H54 (cell line): ENCODE data around the gene FLT3LG.
A peak's percentile ranks its signal among the peaks of the same experiment; 100 is the strongest.
"Not testable (repeated sequence)": the region's sequence is repeated elsewhere in the genome, so short reads cannot be mapped to it uniquely, and the experiment has no call there.

Experiments used
- DNase-seq: peaks from one replicate; pipeline ENCODE4 v3.0.0; 2011; ENCODE audit warnings: low spot score, mixed read lengths; ENCODE audit not compliant: insufficient read length
- FAIRE-seq: peaks from 3 replicates; lab custom pipeline; 2011; peaks lifted over from hg19 to GRCh38; lab: Jason Lieb, UNC
- POLR2A ChIP-seq: IDR thresholded peaks from 2 replicates; pipeline ENCODE4 v1.6.1; 2011; ENCODE audit warnings: low read depth, mild to moderate bottlenecking, low read length

The FLT3LG gene

DNA sequence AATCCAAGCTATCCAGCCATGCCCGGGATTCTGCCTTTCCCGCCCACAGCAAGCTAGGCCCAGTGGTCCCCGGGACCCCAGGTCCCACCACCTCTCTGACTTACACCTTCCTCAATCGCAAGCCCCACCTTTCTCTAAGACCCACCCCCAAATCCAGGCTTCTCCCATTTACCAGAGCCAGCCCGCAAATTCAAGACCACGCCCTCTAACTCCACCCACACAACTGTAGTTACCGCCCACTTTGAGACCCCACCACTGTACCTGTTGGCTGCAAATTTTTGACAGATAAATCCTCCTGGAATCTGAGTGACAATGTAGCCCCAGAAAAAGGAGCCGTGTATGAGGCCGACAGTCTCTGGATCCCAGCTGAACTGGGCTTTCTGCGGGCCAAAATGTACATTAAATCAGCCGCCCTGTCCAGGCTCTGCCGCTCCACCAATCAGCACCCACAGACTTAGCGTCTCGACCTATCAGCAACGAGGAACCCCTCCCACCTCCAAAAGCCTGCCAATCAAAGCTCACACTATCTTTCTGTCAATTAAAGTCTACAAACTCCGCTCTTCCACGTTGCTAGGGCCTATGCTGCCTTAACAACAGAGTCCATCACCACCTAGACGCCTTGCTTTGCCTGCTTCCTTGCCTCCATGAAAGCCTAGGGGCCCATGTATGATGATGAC lies 39.0 kb upstream of the FLT3LG start:
- no peak for FAIRE-seq

DNA sequence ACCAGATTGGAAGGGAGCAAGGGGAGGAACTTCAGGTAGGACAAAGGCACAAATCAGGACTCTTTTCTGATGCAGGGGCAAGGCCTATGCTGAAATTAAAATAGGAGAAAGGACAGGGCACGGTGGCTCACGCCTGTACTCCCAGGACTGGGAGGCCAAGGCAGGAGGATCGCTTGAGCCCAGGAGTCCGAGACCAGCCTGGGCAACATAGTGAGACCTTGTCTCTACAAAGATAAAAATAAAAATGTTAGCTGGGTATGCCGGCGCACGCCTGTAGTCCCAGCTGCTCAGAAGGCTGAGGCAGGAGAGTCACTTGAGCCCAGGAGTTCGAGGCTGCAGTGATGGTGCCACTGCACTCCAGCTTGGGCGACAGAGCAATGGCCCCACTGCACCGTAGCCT lies 38.3 kb upstream of the FLT3LG start:
- TF ChIP-seq POLR2A, result no peak
- DNase-seq, result no peak
- no peak for FAIRE-seq

More for the DNA sequence above, 39.0 kb upstream of the FLT3LG start:
- DNase-seq, result no peak
- no peak for TF ChIP-seq POLR2A

DNA sequence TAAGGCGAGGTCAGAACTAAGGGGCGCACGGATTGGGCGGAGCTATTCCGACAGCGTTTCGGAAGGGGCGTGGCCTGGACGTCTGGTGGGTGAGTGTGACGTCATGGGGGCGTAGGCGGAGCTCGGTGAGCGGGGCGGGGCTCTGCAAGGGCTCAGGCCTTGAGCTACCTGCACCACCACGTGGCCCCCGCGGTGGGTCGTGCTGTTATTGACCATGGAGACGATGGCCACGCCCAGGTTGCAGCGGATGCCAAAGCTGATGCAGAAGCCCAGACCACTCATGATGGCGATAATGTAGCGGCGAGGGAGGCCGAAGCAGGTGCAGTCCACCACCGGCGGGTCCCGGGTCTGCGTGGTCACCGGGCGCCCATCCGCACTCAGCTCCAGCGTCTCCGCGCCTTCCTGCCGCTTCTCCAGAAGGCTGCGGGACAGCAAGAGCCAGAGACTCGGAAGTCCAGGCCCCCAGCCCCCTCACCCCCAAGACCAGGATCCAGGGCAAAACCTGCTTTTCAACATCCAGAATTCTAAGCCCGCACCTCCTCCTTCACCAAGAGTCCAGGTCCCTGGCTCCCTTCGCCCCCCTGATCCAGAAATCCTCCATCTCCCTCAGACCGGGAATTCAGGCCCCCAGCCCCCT lies 37.5 kb upstream of the FLT3LG start:
- no peak for DNase-seq
- FAIRE-seq, result no peak
- TF ChIP-seq POLR2A, result no peak

DNA sequence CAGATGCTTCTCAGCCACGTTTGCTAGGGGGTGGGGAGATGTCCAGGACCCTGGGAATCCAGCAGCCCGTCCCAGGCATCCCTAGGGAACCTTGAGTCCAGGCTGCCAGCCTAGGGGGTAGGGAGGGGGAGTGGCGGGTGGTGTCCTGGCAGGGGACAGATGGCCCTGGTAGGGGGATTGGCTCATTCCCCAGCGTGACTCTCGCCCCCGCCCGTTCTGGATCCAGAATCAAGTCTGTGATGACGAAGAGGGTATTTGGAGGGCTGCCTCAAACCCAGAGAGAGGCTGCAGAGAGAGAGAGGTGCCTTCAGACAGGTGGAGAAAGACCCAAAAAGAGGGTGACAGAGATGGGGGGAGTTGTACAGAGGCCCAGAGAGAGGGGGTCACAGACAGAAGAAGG lies 36.8 kb upstream of the FLT3LG start:
- FAIRE-seq (no peak), DNase-seq (no peak)
- TF ChIP-seq POLR2A, result no peak

DNA sequence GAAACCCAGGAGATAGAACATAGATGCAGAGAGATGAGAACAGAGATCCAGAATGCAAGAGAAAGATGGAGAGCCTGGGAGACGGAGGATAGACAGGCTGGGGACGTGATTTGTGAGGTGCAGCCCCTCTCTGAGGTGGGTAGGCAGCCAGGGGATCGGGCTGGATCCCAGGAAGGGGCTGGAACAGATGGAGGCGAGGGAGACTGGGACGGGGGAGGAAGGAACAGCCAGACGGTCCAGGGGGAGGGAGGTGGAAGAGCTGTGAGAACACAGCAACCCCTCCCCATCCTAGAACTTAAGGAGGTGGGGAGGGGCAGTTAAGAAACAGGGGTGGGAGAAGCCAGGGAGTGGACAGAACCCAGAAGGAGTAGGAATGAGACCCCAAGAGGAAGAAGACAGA lies 35.8 kb upstream of the FLT3LG start:
- FAIRE-seq (no peak), DNase-seq (no peak)
- TF ChIP-seq POLR2A, result no peak

DNA sequence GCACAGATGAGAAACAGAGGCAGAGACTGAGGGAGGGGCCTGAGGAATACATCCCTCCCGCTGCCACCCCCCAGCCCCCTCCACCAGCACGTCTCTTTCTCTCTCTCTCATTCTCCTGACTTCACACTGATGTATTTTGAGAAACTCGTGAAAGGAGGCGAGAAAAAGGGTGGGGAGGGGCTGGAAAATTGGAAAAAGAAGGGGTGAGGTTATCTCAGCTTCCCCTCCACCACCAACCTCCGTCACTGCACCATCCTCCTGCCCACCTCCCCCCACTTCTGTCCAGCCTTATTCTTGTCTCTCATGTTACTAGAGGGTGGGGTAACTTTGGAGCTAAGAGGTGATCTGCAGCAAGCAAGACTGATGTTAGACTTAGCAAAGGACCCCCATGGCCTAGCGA lies 34.2 kb upstream of the FLT3LG start:
- no peak for DNase-seq
- no peak for TF ChIP-seq POLR2A
- FAIRE-seq, result no peak

DNA sequence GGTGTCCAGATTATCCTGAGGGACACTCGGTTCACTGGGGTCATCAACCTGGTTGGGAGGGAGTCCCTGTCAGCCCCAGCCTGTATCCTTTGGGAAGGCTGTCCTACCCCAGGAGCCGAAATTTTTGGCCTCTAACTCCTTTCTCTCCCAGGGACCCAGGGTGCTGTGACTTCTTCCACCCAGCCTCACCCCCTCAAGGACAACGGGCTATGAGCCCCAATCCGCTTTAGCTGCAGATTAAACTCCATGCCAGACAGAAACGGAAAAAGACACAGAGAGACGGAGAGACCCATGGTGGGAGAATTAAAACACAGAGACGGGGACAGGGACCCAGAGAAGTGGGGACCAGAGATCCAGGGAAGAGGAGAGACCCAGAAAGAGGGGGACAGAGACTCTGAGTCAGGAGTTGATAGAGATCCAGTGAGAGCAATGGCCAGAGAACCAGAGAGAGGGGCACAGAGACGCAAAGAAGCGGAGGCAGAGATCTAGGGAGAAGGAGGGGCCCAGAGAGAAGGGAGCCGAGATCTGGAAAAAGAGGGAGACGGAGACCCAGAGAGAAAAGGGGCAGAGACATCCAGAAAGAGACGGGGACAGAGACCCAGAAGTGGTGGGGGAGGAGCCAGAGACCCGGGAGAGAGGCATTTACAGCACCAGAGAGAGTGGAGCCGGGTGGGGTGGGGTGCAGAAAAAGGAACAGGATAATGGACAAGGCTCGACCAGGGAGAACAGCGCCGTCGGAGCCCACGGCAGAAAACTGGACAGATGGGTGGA lies 33.4 kb upstream of the FLT3LG start:
- no peak for TF ChIP-seq POLR2A

DNA sequence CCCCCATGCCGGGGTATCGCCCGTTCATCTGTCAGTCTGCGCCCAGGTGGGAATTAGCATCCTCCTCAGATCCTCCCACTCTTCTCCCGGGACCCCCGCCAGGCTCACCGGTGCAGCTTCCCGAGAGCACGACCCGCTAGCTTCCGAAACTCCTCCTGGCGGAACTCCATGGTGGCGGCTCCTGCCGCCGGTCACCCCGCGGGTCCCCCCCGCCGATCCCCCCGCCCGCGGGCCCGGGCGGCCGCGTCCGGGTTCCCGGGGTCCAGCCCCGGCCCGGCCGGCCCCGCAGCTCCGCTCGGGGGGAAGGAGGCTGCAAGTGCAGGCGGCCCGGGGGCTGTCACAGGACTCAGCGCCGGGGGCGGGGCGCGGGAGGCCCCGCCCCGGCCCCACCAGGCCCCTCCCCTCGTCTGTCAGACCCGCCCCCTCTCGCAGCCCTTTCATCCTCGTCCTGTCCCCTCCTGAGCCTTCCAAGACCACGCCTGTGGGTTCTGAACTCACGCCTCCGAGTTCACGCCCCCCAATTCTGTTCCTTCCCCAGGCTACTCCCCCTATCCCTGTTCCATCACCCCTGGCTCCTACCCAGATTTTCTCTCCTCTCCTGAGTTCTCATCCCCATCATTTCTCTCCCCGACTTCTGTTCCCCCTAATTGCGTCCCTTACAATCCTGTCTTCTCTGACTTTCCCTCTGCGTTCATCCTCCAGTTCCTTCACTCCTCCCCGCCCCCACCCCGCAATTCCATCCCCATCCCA lies 32.6 kb upstream of the FLT3LG start, which contains the start of gene SLC17A7:
Gene SLC17A7, minus strand, starts transcription at position 318 of the 750 bp plus-strand sequence. Its CDS starts 148 bp downstream, at position 170.
- DNase-seq (no peak), FAIRE-seq (no peak)
- TF ChIP-seq POLR2A, result no peak

More for the DNA sequence above, 33.4 kb upstream of the FLT3LG start:
- no peak for DNase-seq
- FAIRE-seq, result no peak

DNA sequence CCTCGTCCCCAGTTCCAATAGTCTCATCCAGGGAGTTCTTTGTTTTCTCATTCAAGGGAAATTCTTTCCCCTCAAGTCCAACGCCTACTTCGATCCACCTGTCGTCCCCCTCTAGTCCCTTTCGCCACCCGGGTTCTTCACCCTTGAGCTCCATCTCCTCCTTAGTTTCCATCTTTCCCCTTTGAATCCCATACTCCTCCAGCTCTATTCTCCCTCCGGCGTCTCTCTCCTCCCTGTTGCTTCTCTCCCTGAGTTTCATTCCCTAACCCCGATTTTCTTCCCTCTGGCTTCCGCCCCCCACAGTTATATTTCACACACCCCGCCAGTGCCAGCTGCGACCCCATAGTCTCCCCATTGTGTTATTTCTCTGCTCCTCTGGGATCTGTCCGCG lies 32.1 kb upstream of the FLT3LG start:
- TF ChIP-seq POLR2A, result no peak
- FAIRE-seq (no peak), DNase-seq (no peak)

DNA sequence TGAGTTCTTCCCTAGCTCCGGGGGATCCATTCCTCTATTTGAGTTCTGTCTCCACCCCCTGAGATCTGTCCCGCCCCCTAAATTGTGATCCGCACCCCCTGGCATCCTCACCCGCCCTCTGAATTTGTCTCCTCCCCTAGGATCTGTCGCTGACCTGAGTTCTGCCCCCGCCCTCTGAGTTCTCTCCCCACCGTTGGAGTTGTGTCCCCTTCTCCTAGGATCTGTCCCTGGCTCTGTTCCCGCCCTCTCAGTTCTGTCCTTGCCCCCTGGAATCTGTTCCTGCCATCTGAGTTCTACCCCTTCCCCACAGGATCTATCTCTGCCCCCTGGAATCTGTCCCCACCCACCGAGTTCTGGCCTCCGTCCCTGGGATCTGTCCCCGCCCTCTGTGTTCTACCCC lies 31.7 kb upstream of the FLT3LG start:
- DNase-seq (peak; percentile 88), FAIRE-seq (no peak)
- no peak for TF ChIP-seq POLR2A

DNA sequence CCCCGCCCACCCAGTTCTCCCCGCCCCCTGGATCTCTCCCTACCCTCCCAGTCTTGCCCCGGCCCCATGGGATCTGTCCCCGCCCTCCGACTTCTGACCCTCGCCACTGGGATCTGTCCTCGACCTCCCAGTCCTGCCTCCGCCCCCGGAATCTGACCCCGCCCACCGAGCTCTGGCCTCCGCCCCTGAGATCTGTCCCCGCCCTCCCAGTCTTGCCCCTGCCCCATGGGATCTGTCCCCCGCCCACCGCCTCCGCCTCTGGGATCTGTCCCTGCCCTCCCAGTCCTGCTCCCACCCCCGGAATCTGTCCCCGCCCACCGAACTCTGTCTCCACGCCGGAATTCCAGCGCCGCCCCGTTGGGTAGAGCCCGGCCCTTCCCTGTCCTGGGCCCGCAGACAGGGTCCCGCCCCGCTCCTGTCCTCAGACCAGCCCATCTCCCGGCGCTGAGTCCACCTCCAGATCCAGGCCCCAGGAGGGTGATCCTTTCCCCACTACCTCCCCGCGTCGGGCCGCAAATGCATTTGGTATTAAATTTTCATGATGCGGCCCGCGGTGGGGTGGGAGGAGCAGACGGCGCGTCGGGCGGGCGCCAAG lies 31.1 kb upstream of the FLT3LG start:
- TF ChIP-seq POLR2A, result 0 out of 2 replicates have a peak, but pooled peaks have one; percentile 13
- DNase-seq (peak; percentile 98), FAIRE-seq (no peak)

DNA sequence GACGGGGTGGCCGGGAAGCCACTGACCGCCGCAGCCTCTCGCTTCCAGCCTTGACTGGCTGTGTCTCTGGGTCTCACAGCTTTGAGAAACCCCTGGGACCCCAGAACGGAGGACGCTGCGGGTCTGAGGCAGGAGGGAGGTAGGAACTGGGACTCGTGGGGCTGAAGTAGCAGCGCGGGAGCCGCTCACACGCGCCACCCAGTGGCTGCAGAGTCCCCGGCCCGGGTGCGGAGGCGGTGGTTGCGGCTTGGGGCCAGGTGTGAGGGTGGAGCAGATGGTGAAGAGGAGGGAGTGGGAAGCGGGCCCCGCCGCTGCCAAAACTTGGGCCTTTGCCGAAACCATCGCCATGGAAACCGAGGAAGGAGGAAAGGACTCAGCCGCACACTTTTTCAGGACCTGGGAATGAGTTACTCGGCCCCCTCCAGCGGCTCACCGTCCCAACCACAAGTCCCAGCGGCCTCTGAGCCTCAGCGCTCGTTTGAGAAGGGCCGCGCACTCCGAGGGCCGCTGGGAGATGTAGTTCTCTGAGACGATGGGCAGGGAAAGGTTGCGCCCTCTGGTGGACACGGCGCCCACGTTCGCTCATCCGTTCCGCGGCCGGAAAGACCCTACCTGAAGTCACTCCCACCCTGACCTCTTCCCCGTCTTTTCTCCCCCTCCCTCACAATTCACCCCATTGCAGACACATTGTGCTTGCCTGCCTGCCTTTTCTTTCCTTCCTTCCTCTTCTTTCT lies 30.5 kb upstream of the FLT3LG start:
- peak; percentile 95 for DNase-seq

DNA sequence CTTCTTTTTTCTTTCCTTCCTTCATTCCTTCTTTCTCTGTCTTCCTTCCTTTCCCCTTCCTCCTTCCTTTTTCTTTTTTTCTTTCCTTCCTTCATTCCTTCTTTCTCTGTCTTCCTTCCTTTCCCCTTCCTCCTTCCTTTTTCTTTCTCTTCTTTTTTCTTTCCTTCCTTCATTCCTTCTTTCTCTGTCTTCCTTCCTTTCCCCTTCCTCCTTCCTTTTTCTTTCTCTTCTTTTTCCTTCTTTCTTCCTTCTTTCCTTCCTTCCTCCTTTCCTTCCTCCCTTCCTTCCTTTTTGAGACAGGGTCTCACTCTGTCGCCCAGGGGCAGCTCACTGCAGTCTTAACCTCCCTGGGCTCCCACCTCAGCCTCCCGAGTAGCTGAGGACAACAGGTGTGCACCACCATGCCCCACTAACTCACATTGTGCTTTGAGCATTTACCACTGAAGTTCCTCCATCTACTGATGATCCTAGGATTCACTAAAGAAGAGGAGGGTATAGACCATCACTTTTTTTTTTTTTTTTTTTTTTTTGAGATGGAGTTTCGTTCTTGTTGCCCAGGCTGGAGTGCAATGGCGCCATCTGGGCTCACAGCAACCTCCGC lies 29.8 kb upstream of the FLT3LG start:
- DNase-seq, FAIRE-seq: not testable (repeated sequence)

More for the DNA sequence above, 30.5 kb upstream of the FLT3LG start:
- no peak for TF ChIP-seq POLR2A
- no peak for FAIRE-seq
